Spleen (tissue), 7 donors: ENCODE measurements around the gene CCPG1.

Source experiments
- POLR2A ChIP-seq, 3 donors: fragments of 450-650 bp; IDR thresholded peaks; one replicate each; pipeline ENCODE4 v1.5.1; 2017; ENCODE audit warnings: antibody characterized with exemption in 3 of 3, mild to moderate bottlenecking in 1 of 3
- TF ChIP-seq, protein P1 (sequence below), 11 experiments: fragments of 200-600 bp in 7 of 11; fragments of 450-650 bp in 4 of 11; sonication (generic) in 4 of 11; IDR thresholded peaks in 8 of 11; conservative IDR thresholded peaks in 3 of 11; 1 replicate in 7 of 11; 2 replicates in 4 of 11; pipeline versions ENCODE4 v1.4.0 to v1.8.0; 2016 to 2021; ENCODE audit warnings: antibody characterized with exemption in 11 of 11, inconsistent platforms in 4 of 11, mild to moderate bottlenecking in 1 of 11
- donor health status: DM: no; HTN: no; CAD: no; lungs with moderate emphysema.
- donor health status: DM: no; HTN: no; CAD: no.
- donor health status: DM: no; HTN: no; CAD: no.

DNA sequence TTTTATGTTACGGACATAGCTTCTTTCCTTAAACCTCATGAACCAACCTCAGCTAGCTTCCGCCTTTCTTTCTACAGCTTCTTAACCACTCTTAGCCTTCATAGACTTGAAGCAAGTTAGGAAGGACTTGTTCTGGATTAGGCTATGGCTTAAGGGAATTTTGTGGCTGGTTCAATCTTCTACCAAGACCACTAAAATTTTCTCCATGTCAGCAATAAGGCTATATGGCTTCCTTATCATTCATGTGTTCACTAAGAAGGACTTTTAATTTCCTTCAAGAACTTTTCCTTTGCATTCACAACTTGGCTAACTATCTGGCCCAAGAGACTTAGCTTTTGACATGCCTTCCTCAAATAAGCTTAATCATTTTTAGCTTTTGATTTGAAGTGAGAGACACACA is 24.5 kb downstream of the CCPG1 start:
- TF ChIP-seq, protein P1, sequence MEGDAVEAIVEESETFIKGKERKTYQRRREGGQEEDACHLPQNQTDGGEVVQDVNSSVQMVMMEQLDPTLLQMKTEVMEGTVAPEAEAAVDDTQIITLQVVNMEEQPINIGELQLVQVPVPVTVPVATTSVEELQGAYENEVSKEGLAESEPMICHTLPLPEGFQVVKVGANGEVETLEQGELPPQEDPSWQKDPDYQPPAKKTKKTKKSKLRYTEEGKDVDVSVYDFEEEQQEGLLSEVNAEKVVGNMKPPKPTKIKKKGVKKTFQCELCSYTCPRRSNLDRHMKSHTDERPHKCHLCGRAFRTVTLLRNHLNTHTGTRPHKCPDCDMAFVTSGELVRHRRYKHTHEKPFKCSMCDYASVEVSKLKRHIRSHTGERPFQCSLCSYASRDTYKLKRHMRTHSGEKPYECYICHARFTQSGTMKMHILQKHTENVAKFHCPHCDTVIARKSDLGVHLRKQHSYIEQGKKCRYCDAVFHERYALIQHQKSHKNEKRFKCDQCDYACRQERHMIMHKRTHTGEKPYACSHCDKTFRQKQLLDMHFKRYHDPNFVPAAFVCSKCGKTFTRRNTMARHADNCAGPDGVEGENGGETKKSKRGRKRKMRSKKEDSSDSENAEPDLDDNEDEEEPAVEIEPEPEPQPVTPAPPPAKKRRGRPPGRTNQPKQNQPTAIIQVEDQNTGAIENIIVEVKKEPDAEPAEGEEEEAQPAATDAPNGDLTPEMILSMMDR (IDR thresholded peaks at IDR 0.05 in 8 of 11, conservative IDR thresholded peaks at IDR 0.05 in 3 of 11): no peak
- no peak for TF ChIP-seq POLR2A (IDR thresholded peaks at IDR 0.05)
